Endodermal cell (in vitro differentiated cells): ENCODE results near the gene ZNF180. TPM values are rescaled to one million over a fixed set of nuclear protein-coding genes. Genes with fewer than 3 reads are reported as not detected.
A peak's percentile ranks its signal among the peaks of the same experiment; 100 is the strongest.

ENCODE experiments used
- DNase-seq: peaks from one replicate; pipeline ENCODE4 v3.0.0-alpha.2; 2017
- H3K27ac ChIP-seq: 2 replicates; pipeline ENCODE4 v1.5.1; 2013; ENCODE audit warnings: mild to moderate bottlenecking, low read depth, low read length, moderate library complexity
- H3K27me3 ChIP-seq: 2 replicates; pipeline ENCODE4 v1.6.1; 2013; ENCODE audit warnings: mild to moderate bottlenecking, low read length, moderate library complexity; ENCODE audit not compliant: insufficient read depth, control insufficient read depth, poor library complexity, severe bottlenecking
- H3K36me3 ChIP-seq: 2 replicates; pipeline ENCODE4 v1.7.0; 2013; ENCODE audit warnings: mild to moderate bottlenecking, low read length, moderate library complexity; ENCODE audit not compliant: control insufficient read depth, insufficient read depth
- H3K4me1 ChIP-seq: one replicate; pipeline ENCODE4 v1.7.0; 2013; ENCODE audit warnings: low read length; ENCODE audit not compliant: control insufficient read depth, insufficient read depth
- H3K4me3 ChIP-seq: 2 replicates; pipeline ENCODE4 v1.5.1; 2013; ENCODE audit warnings: mild to moderate bottlenecking, low read length, moderate library complexity
- H3K9ac ChIP-seq: 2 replicates; pipeline ENCODE4 v1.6.1; 2013; ENCODE audit warnings: mild to moderate bottlenecking, low read length, moderate library complexity; ENCODE audit not compliant: poor library complexity, severe bottlenecking; ENCODE audit errors: extremely low read depth
- H3K9me3 ChIP-seq: 2 replicates; pipeline ENCODE4 v1.6.1; 2013; ENCODE audit warnings: mild to moderate bottlenecking, low read length, moderate library complexity; ENCODE audit not compliant: control insufficient read depth
- H3K27ac Mint-ChIP-seq: 2 replicates; pipeline ENCODE4 v1.8.0; 2020; ENCODE audit warnings: mixed read lengths
- H3K27me3 Mint-ChIP-seq: 2 replicates; pipeline ENCODE4 v1.8.0; 2021; ENCODE audit warnings: mild to moderate bottlenecking, mixed read lengths; ENCODE audit not compliant: insufficient read depth
- H3K36me3 Mint-ChIP-seq: 2 replicates; pipeline ENCODE4 v1.8.0; 2020; ENCODE audit warnings: low read depth, mixed read lengths
- H3K4me1 Mint-ChIP-seq: 2 replicates; pipeline ENCODE4 v1.8.0; 2020; ENCODE audit warnings: mixed read lengths
- H3K4me3 Mint-ChIP-seq: 2 replicates; pipeline ENCODE4 v1.8.0; 2020; ENCODE audit warnings: mild to moderate bottlenecking, moderate library complexity, mixed read lengths
- H3K9me3 Mint-ChIP-seq: 2 replicates; pipeline ENCODE4 v1.8.0; 2020; ENCODE audit warnings: mild to moderate bottlenecking, mixed read lengths
- CTCF ChIP-seq: fragments of 200-600 bp; sonication (generic); conservative IDR thresholded peaks from 2 replicates; pipeline ENCODE4 v1.5.0; 2021; ENCODE audit warnings: antibody characterized with exemption, mild to moderate bottlenecking
- WGBS, 2 experiments: methylation state at CpG; one replicate each; pipeline versions ENCODE4 v1.1.5 to v1.1.7; 2013; ENCODE audit warnings: missing lambda C conversion rate in 2 of 2, mixed read lengths in 1 of 2; ENCODE audit not compliant: insufficient coverage in 1 of 2, insufficient read length in 1 of 2; 5-methylcytosine and 5-hydroxymethylcytosine counted together
- long read RNA-seq, 4 experiments: library from polyadenylated mRNA in 2 of 4; library from RNA in 1 of 4; library from capped mRNA in 1 of 4; stranded (forward) in 3 of 4; unstranded in 1 of 4; transcript quantifications; one replicate each; pipeline ENCODE4 v2.0.0, GENCODE V29; 2020 to 2021; ENCODE audit warnings: inconsistent platforms in 1 of 4
- polyA plus RNA-seq, 2 experiments: library from polyadenylated mRNA; stranded (reverse); fragments of 50-300 nt; gene quantifications; one replicate each; pipeline ENCODE4 v1.2.3, GENCODE V29; 2013
- total RNA-seq, 2 donors: library from RNA; stranded (reverse); fragmentation: NEBNext Ultra II Directional in 1 of 2; extraction: Animal tissue kit (Norgen Biotek cat#: 25700) in 1 of 2; gene quantifications; 2 replicates in 1 of 2; 3 replicates in 1 of 2; pipeline ENCODE4 v1.2.1, GENCODE V29; 2021

ZNF180 gene
- total RNA-seq: 10 to 100 TPM in 1 of 2 donors, 1 to 10 TPM in 1; 10.0 to 12.9 TPM
- polyA plus RNA-seq (2013, experiment 1 of 2): 8.8 TPM
- polyA plus RNA-seq (2013, experiment 2 of 2): 8.6 TPM
- long read RNA-seq, experiment 1, partial matches to known transcripts: 0 of 3 reads
- long read RNA-seq, experiment 1, other reads (novel, unspliced or antisense): 3 of 3 reads
- long read RNA-seq, experiment 2, partial matches to known transcripts: 1 of 7 reads
- long read RNA-seq, experiment 2, other reads (novel, unspliced or antisense): 2 of 7 reads
- long read RNA-seq, experiment 3, full-length matches to known transcripts: 32 of 45 reads
- long read RNA-seq, experiment 3, partial matches to known transcripts: 3 of 45 reads
- long read RNA-seq, experiment 3, other reads (novel, unspliced or antisense): 10 of 45 reads
- long read RNA-seq, experiment 4, partial matches to known transcripts: 0 of 2 reads
- long read RNA-seq, experiment 4, other reads (novel, unspliced or antisense): 1 of 2 reads

GRCh38 chr19:44499962-44500949 lies at the start of gene ZNF180:
Gene ZNF180 (minus strand): TSS chr19:44500522. CDS start chr19:44497334, 3,188 bp downstream.
- peaks cover 13% of the 10 kb centered on the region for H3K4me1 Mint-ChIP-seq
- H3K4me3 Mint-ChIP-seq: peak within 1 kb of the TSS; percentile 91

GRCh38 chr19:44549507-44549906 lies 49.2 kb upstream of the ZNF180 start:
- Histone ChIP-seq H3K27me3 (no peaks in the 10 kb centered on the region), H3K27ac (no peak overlapping the region), H3K9me3 (no peaks in the 10 kb centered on the region), H3K4me1 (no peaks in the 10 kb centered on the region), H3K36me3 (no peaks in the 10 kb centered on the region), H3K4me3 (no peak overlapping the region), H3K9ac (no peak overlapping the region)
- Mint-ChIP-seq H3K36me3 (no peaks in the 10 kb centered on the region), H3K4me1 (no peaks in the 10 kb centered on the region), H3K9me3 (no peaks in the 10 kb centered on the region), H3K27me3 (peaks cover 25% of the 10 kb centered on the region), H3K27ac (no peak overlapping the region), H3K4me3 (no peak overlapping the region)
- no peak for DNase-seq
- WGBS, 2 experiments: 70 to 86% methylated on average over 3 of the region's 3 CpGs
- no peak for TF ChIP-seq CTCF

More at GRCh38 chr19:44499962-44500949, at the start of gene ZNF180:
- H3K9me3 Mint-ChIP-seq: peaks cover 30% of the 10 kb centered on the region
- H3K9me3 ChIP-seq: peaks cover 42% of the 10 kb centered on the region
- H3K9ac ChIP-seq: peak within 1 kb of the TSS; percentile 71
- peaks cover 42% of the 10 kb centered on the region for H3K36me3 Mint-ChIP-seq
- H3K27ac Mint-ChIP-seq: peak within 1 kb of the TSS; percentile 91
- H3K27me3 ChIP-seq: peaks cover 25% of the 10 kb centered on the region
- H3K27me3 Mint-ChIP-seq: peaks cover 32% of the 10 kb centered on the region
- H3K36me3 ChIP-seq: peaks cover 23% of the 10 kb centered on the region
- peak; percentile 73 for TF ChIP-seq CTCF
- no peaks in the 10 kb centered on the region for H3K4me1 ChIP-seq
- 0 to 1% methylated on average over 48 to 75 of the region's 78 CpGs for WGBS, 2 experiments
- DNase-seq: peak; percentile 99
- peak within 1 kb of the TSS; percentile 85 for H3K27ac ChIP-seq
- peak within 1 kb of the TSS; percentile 99 for H3K4me3 ChIP-seq

GRCh38 chr19:44548736-44549135 lies 48.4 kb upstream of the ZNF180 start:
- Histone ChIP-seq H3K9ac (no peak overlapping the region), H3K9me3 (no peaks in the 10 kb centered on the region), H3K36me3 (no peaks in the 10 kb centered on the region), H3K4me3 (no peak overlapping the region), H3K27ac (no peak overlapping the region), H3K27me3 (peaks cover 1% of the 10 kb centered on the region), H3K4me1 (no peaks in the 10 kb centered on the region)
- no peak for DNase-seq
- Mint-ChIP-seq H3K4me1 (no peaks in the 10 kb centered on the region), H3K36me3 (no peaks in the 10 kb centered on the region), H3K27ac (no peak overlapping the region), H3K27me3 (peaks cover 28% of the 10 kb centered on the region), H3K4me3 (no peak overlapping the region), H3K9me3 (no peaks in the 10 kb centered on the region)
- WGBS, 2 experiments: 25 to 80% methylated on average over 1 to 4 of the region's 4 CpGs
- no peak for TF ChIP-seq CTCF
